K562 (cell line): Measurements from ENCODE around the gene STMND1. TPM values are rescaled to one million over a fixed set of nuclear protein-coding genes. Genes with fewer than 3 reads are reported as not detected.

Experiments used
- ATAC-seq: fragments of 200-7000 bp; cut with Tn5 transposase; 3 replicates; pipeline ENCODE4 v1.9.1; 2020; ENCODE audit warnings: moderate library complexity
- BruUV-seq: library from RNA; stranded (reverse); fragments of 400-500 nt; replicated peaks from 2 replicates; lab custom pipeline; 2021; lab: Mats Ljungman, UMichigan
- CTCF ChIA-PET: fragments of 300-600 bp; formaldehyde crosslinking; extraction: SDS; loops from one replicate; lab custom pipeline; 2021; ENCODE audit warnings: low intra/inter-chr PET ratio; lab: Yijun Ruan, JAX
- POLR2A ChIA-PET: fragments of 300-600, 350-650 bp; sonication (Branson Sonifier 250); formaldehyde crosslinking; extraction: SDS; loops from one replicate; lab custom pipeline; 2021; ENCODE audit warnings: antibody characterized with exemption, inconsistent platforms; lab: Yijun Ruan, JAX
- DNase-seq, 4 experiments: peaks; one replicate each; pipeline versions ENCODE4 v3.0.0 to v3.0.0-alpha.2; 2011 to 2018; ENCODE audit warnings: low spot score in 3 of 4, mixed read lengths in 3 of 4; ENCODE audit errors: extremely low read depth in 1 of 4
- FAIRE-seq: peaks from 2 replicates; lab custom pipeline; 2011; peaks lifted over from hg19 to GRCh38; lab: Jason Lieb, UNC
- H2AFZ ChIP-seq: 2 replicates; pipeline ENCODE4 v1.6.0; 2011; ENCODE audit warnings: low read depth, low read length, control low read depth, inconsistent platforms
- H3K27ac ChIP-seq: fragments of 200-600 bp; 3 replicates; pipeline ENCODE4 v1.8.0; 2011; ENCODE audit warnings: low read depth, mild to moderate bottlenecking, control low read depth, inconsistent platforms, low read length, moderate library complexity, mixed read lengths; ENCODE audit errors: extremely low read depth
- H3K27me3 ChIP-seq, 2 experiments: fragments of 300-600 bp in 1 of 2; 2 replicates in 1 of 2; 3 replicates in 1 of 2; pipeline versions ENCODE4 v1.6.0 to v1.8.0; 2011; ENCODE audit warnings: inconsistent platforms in 2 of 2, low read length in 2 of 2, mild to moderate bottlenecking in 1 of 2, mixed read lengths in 1 of 2, moderate library complexity in 1 of 2; ENCODE audit not compliant: control insufficient read depth in 2 of 2, insufficient read depth in 2 of 2
- H3K36me3 ChIP-seq: fragments of 300-600 bp; 3 replicates; pipeline ENCODE4 v1.8.0; 2011; ENCODE audit warnings: mild to moderate bottlenecking, low read length, inconsistent platforms; ENCODE audit not compliant: control insufficient read depth, insufficient read depth
- H3K4me1 ChIP-seq, 2 experiments: fragments of 200-600 bp in 1 of 2; replicated peaks in 1 of 2; 2 replicates in 1 of 2; 3 replicates in 1 of 2; pipeline versions ENCODE4 v1.5.1 to v1.8.0; 2011; ENCODE audit warnings: inconsistent platforms in 2 of 2, low read length in 2 of 2, mild to moderate bottlenecking in 1 of 2, mixed read lengths in 1 of 2, moderate library complexity in 1 of 2; ENCODE audit not compliant: control insufficient read depth in 2 of 2, insufficient read depth in 2 of 2
- H3K4me2 ChIP-seq: 2 replicates; pipeline ENCODE4 v1.6.1; 2011; ENCODE audit warnings: low read length, control low read depth, inconsistent platforms, mixed read lengths; ENCODE audit not compliant: insufficient read depth
- H3K4me3 ChIP-seq: fragments of 200-600 bp; sonication (generic), shearing (Covaris generic); 2 replicates; pipeline ENCODE4 v1.5.1; 2016; ENCODE audit warnings: control low read depth, inconsistent platforms
- H3K79me2 ChIP-seq: fragments of 200-600 bp; 3 replicates; pipeline ENCODE4 v1.8.0; 2011; ENCODE audit warnings: low read length, inconsistent platforms; ENCODE audit not compliant: control insufficient read depth, insufficient read depth
- H3K9ac ChIP-seq, 2 experiments: 2 replicates each; pipeline versions ENCODE4 v1.6.0 to v1.6.1; 2011; ENCODE audit warnings: low read depth in 2 of 2, low read length in 2 of 2, control low read depth in 1 of 2, inconsistent platforms in 1 of 2, mild to moderate bottlenecking in 1 of 2, mixed read lengths in 1 of 2; ENCODE audit not compliant: insufficient read depth in 1 of 2
- H3K9me1 ChIP-seq: one replicate; pipeline ENCODE4 v1.6.0; 2011; ENCODE audit warnings: inconsistent platforms, mild to moderate bottlenecking, low read length, moderate library complexity; ENCODE audit not compliant: control insufficient read depth, insufficient read depth
- H3K9me3 ChIP-seq: replicated peaks from 2 replicates; pipeline ENCODE4 v1.5.1; 2011; ENCODE audit warnings: low read depth, low read length, inconsistent platforms; ENCODE audit not compliant: control insufficient read depth, insufficient read depth
- H4K20me1 ChIP-seq: replicated peaks from 2 replicates; pipeline ENCODE4 v1.6.1; 2011; ENCODE audit warnings: low read length, inconsistent platforms, mixed read lengths; ENCODE audit not compliant: control insufficient read depth, insufficient read depth
- CEBPB ChIP-seq: fragments of 450-650 bp; IDR thresholded peaks from 2 replicates; pipeline ENCODE4 v1.6.1; 2016; ENCODE audit warnings: missing genetic modification characterization, missing compliant biosample characterization
- CEBPG ChIP-seq, 3 experiments: fragments of 200-800 bp in 1 of 3; sonication (Bioruptor generic) in 1 of 3; sonication (generic) in 1 of 3; formaldehyde crosslinking in 1 of 3; IDR thresholded peaks in 2 of 3; conservative IDR thresholded peaks in 1 of 3; 2 replicates each; pipeline versions ENCODE4 v1.6.1 to v1.8.0; 2016 to 2022; ENCODE audit warnings: missing compliant biosample characterization in 2 of 3, missing genetic modification characterization in 2 of 3, mild to moderate bottlenecking in 1 of 3, missing genetic modification reagents in 1 of 3
- DACH1 ChIP-seq: fragments of 450-650 bp; IDR thresholded peaks from 2 replicates; pipeline ENCODE4 v1.6.1; 2018; ENCODE audit not compliant: partially characterized antibody
- ETS2 ChIP-seq: IDR thresholded peaks from 2 replicates; pipeline ENCODE4 v1.6.1; 2016; ENCODE audit warnings: borderline replicate concordance, missing genetic modification characterization, mild to moderate bottlenecking, moderate library complexity, missing compliant biosample characterization; ENCODE audit not compliant: poor library complexity, severe bottlenecking
- GATAD2A ChIP-seq: fragments of 450-650 bp; IDR thresholded peaks from 2 replicates; pipeline ENCODE4 v1.6.1; 2017
- HDAC2 ChIP-seq: fragments of 450-650 bp; IDR thresholded peaks from 2 replicates; pipeline ENCODE4 v1.6.1; 2016; ENCODE audit warnings: mild to moderate bottlenecking
- MAFK ChIP-seq: IDR thresholded peaks from 2 replicates; pipeline ENCODE4 v1.6.1; 2011; ENCODE audit warnings: low read length, improper control_type of control experiment
- MCM2 ChIP-seq: fragments of 450-650 bp; IDR thresholded peaks from 2 replicates; pipeline ENCODE4 v1.6.1; 2017; ENCODE audit warnings: low read depth, mild to moderate bottlenecking
- PHF21A ChIP-seq: fragments of 450-650 bp; IDR thresholded peaks from 2 replicates; pipeline ENCODE4 v1.6.1; 2017; ENCODE audit warnings: low read depth, borderline replicate concordance
- POLR2AphosphoS2 ChIP-seq: IDR thresholded peaks from 2 replicates; pipeline ENCODE4 v1.6.1; 2012; ENCODE audit warnings: low read length, improper control_type of control experiment
- SMC3 ChIP-seq: conservative IDR thresholded peaks from 2 replicates; pipeline ENCODE4 v1.6.1; 2011; ENCODE audit warnings: low read depth, low read length, improper control_type of control experiment; ENCODE audit not compliant: insufficient read depth
- SUPT5H ChIP-seq: fragments of 450-650 bp; IDR thresholded peaks from 2 replicates; pipeline ENCODE4 v1.6.1; 2016
- ZNF212 ChIP-seq: fragments of 450-650 bp; formaldehyde crosslinking; IDR thresholded peaks from 2 replicates; pipeline ENCODE4 v1.4.0; 2020; ENCODE audit warnings: mild to moderate bottlenecking
- ZNF586 ChIP-seq: fragments of 450-650 bp; formaldehyde crosslinking; conservative IDR thresholded peaks from 2 replicates; pipeline ENCODE4 v1.4.0; 2020; ENCODE audit warnings: mild to moderate bottlenecking, moderate library complexity
- ZNF695 ChIP-seq: fragments of 450-650 bp; formaldehyde crosslinking; IDR thresholded peaks from 2 replicates; pipeline ENCODE4 v1.4.0; 2020; ENCODE audit warnings: mild to moderate bottlenecking, moderate library complexity
- WGBS: fragments of 100-300 bp; shearing (Covaris generic); methylation state at CpG from one replicate; pipeline ENCODE4 v1.1.6; 2016; ENCODE audit warnings: low coverage, mixed read lengths; ENCODE audit not compliant: insufficient coverage; ENCODE audit errors: missing lambda C conversion rate; 5-methylcytosine and 5-hydroxymethylcytosine counted together
- in situ Hi-C: fragments of 300-500 bp; cut with MboI; formaldehyde crosslinking; loops from 4 replicates; pipeline ENCODE4 v1.15.0; 2018; ENCODE audit warnings: inconsistent platforms, mixed read lengths
- intact Hi-C: fragments of 100-400 bp; cut with micrococcal nuclease; formaldehyde crosslinking; loops from 2 replicates; pipeline ENCODE4 v1.14.2; 2022
- polyA plus RNA-seq, 8 experiments: library from polyadenylated mRNA; depleted of rRNA in 4 of 8; stranded (reverse) in 5 of 8; unstranded in 3 of 8; fragments of >200 nt; fragmentation: Nextera tagmentation in 2 of 8; fragmentation: Illumina TruSeq in 1 of 8; extraction: Ambion mirVana in 2 of 8; extraction: Trizol in 1 of 8; gene quantifications; 2 replicates each; pipeline versions ENCODE4 v1.2.1 to v1.2.3, GENCODE V29; 2011 to 2014; ENCODE audit warnings: inconsistent platforms in 1 of 8, missing spikeins in 1 of 8
- total RNA-seq, 7 experiments: library from RNA; depleted of rRNA in 6 of 7; stranded (reverse); fragments of >200 nt in 6 of 7; fragmentation: Illumina TruSeq in 2 of 7; extraction: Trizol in 2 of 7; gene quantifications; 2 replicates each; pipeline versions ENCODE4 v1.2.1 to v1.2.3, GENCODE V29; 2011 to 2021; ENCODE audit warnings: low replicate concordance in 1 of 7
- TF ChIP-seq, protein P1 (sequence below): conservative IDR thresholded peaks from 2 replicates; pipeline ENCODE4 v1.6.1; 2011; ENCODE audit warnings: low read depth, mild to moderate bottlenecking, low read length; ENCODE audit not compliant: control insufficient read depth
- TF ChIP-seq, protein P2 (sequence below): fragments of 200-800 bp; sonication (Bioruptor generic); IDR thresholded peaks from 2 replicates; pipeline ENCODE4 v1.6.1; 2016; ENCODE audit warnings: missing genetic modification characterization, missing compliant biosample characterization
- TF ChIP-seq, protein P3 (sequence below): sonication (generic); formaldehyde crosslinking; IDR thresholded peaks from 2 replicates; pipeline ENCODE4 v1.8.0; 2022; ENCODE audit warnings: mild to moderate bottlenecking, missing genetic modification reagents

The STMND1 gene
- total and polyA plus RNA-seq, 9 of the 15 experiments (the other 6 are each of a cell fraction or from before 2014, with no cell fraction given): not detected

DNA sequence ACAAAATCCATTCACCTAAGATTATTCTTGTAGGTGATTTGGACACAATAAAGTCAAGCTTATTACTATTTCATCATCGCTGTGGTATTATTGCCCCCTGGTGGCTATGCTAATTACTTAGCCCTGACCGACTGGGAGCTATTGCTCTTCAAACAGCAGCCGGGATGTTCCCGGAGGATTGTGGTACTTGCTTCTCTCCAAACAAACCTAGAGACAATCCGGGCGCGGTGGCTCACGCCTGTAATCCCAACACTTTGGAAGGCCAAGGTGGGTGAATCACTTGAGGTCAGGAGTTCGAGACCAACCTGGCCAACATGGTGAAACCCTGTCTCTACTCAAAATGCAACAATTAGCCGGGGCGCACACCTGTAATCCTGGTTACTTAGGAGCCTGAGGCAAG is 15.4 kb upstream of the STMND1 start:
- in situ Hi-C loops: no loop called here
- ATAC-seq: peak; percentile 87
- TF ChIP-seq, protein P1, sequence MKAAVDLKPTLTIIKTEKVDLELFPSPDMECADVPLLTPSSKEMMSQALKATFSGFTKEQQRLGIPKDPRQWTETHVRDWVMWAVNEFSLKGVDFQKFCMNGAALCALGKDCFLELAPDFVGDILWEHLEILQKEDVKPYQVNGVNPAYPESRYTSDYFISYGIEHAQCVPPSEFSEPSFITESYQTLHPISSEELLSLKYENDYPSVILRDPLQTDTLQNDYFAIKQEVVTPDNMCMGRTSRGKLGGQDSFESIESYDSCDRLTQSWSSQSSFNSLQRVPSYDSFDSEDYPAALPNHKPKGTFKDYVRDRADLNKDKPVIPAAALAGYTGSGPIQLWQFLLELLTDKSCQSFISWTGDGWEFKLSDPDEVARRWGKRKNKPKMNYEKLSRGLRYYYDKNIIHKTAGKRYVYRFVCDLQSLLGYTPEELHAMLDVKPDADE: no peak
- TF ChIP-seq SUPT5H (no peak), HDAC2 (no peak), PHF21A (no peak), MCM2 (no peak), SMC3 (0 out of 2 replicates have a peak, but pooled peaks have one; percentile 31), CEBPB (tag) (peak; percentile 93), ZNF695 (CRISPR knock-in tag) (no peak), GATAD2A (no peak), ZNF212 (no peak), ZNF586 (CRISPR knock-in tag) (no peak), CEBPG (CRISPR knock-in tag; IDR thresholded peaks at IDR 0.05) (no peak), CEBPG (tag; conservative IDR thresholded peaks at IDR 0.05 in 1 of 2, IDR thresholded peaks at IDR 0.05 in 1 of 2) (peak; percentile 89 to 90), DACH1 (peak; percentile 39), MAFK (no peak), ETS2 (tag) (no peak), POLR2AphosphoS2 (no peak)
- TF ChIP-seq, protein P2, sequence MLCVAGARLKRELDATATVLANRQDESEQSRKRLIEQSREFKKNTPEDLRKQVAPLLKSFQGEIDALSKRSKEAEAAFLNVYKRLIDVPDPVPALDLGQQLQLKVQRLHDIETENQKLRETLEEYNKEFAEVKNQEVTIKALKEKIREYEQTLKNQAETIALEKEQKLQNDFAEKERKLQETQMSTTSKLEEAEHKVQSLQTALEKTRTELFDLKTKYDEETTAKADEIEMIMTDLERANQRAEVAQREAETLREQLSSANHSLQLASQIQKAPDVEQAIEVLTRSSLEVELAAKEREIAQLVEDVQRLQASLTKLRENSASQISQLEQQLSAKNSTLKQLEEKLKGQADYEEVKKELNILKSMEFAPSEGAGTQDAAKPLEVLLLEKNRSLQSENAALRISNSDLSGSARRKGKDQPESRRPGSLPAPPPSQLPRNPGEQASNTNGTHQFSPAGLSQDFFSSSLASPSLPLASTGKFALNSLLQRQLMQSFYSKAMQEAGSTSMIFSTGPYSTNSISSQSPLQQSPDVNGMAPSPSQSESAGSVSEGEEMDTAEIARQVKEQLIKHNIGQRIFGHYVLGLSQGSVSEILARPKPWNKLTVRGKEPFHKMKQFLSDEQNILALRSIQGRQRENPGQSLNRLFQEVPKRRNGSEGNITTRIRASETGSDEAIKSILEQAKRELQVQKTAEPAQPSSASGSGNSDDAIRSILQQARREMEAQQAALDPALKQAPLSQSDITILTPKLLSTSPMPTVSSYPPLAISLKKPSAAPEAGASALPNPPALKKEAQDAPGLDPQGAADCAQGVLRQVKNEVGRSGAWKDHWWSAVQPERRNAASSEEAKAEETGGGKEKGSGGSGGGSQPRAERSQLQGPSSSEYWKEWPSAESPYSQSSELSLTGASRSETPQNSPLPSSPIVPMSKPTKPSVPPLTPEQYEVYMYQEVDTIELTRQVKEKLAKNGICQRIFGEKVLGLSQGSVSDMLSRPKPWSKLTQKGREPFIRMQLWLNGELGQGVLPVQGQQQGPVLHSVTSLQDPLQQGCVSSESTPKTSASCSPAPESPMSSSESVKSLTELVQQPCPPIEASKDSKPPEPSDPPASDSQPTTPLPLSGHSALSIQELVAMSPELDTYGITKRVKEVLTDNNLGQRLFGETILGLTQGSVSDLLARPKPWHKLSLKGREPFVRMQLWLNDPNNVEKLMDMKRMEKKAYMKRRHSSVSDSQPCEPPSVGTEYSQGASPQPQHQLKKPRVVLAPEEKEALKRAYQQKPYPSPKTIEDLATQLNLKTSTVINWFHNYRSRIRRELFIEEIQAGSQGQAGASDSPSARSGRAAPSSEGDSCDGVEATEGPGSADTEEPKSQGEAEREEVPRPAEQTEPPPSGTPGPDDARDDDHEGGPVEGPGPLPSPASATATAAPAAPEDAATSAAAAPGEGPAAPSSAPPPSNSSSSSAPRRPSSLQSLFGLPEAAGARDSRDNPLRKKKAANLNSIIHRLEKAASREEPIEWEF (CRISPR knock-in tag): no peak
- TF ChIP-seq, protein P3, sequence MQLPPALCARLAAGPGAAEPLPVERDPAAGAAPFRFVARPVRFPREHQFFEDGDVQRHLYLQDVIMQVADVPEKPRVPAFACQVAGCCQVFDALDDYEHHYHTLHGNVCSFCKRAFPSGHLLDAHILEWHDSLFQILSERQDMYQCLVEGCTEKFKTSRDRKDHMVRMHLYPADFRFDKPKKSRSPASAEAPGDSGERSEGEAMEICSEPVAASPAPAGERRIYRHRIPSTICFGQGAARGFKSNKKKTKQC (CRISPR knock-in tag): no peak

More for the DNA sequence above, 15.4 kb upstream of the STMND1 start:
- Histone ChIP-seq H3K36me3 (no peaks in the 10 kb centered on the region), H4K20me1 (no peaks in the 10 kb centered on the region), H3K9me1 (no peaks in the 10 kb centered on the region), H3K9ac (no peak overlapping the region), H3K4me2 (no peak overlapping the region), H3K9me3 (no peaks in the 10 kb centered on the region), H3K27me3 (no peaks in the 10 kb centered on the region), H3K4me3 (no peak overlapping the region), H2AFZ (no peak overlapping the region), H3K27ac (no peak overlapping the region), H3K79me2 (no peaks in the 10 kb centered on the region), H3K4me1 (no peaks in the 10 kb centered on the region)
- no TSS peak for BruUV-seq
- CTCF ChIA-PET: no interaction called here
- peak; percentile 52 to 60 (median 58) for DNase-seq
- WGBS: under 1% methylated on average over 11 of the region's 11 CpGs
- POLR2A ChIA-PET: no interaction called here
- intact Hi-C loops: loop anchor here (5.0 kb wide), 1 partner anchor 754 kb away; no protein-coding TSS in a partner anchor
- FAIRE-seq: peak; percentile 86
